DMS 273 treated with DMSO at 0.1 percent for 48 hours (cell line): ENCODE data around the gene PAGE2.
"Not testable (repeated sequence)": the region's sequence is repeated elsewhere in the genome, so short reads cannot be mapped to it uniquely, and the experiment has no call there.

Experiments
- DNase-seq: peaks from one replicate; lab custom pipeline; 2025; lab: John Stamatoyannopoulos, UW

PAGE2 gene

GRCh38 chrX:55088795-55089489 lies at the start of gene PAGE2:
TSS of gene PAGE2 (plus strand) at chrX:55089018. CDS start at chrX:55090021, 1,003 bp downstream.
- no peak for DNase-seq

- no peak for DNase-seq
Observed at GRCh38 chrX:55039471-55039870, 49.3 kb upstream of the PAGE2 start.

DNA sequence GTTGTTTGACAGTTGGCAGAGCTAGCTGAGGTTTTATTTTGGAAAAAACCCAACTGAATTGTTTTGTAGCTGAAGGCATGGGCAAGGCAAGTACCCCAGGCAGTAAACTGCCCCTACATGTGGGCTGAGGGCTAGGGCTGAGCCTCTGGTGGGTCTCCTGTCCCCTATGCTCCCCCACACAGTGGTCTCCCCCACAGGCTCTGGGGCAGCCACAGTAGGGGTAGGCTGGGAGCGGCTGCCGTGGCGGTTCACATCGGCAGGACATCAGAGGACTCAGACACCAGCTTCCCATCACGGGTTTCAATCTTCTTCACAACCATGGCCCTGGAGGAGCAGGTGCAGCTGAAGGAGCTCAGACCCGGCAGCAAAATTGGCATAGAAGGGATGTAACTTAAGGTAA lies 47.3 kb upstream of the PAGE2 start:
- no peak for DNase-seq

- DNase-seq, result not testable (repeated sequence)
Observed at GRCh38 chrX:55050599-55050998, 38.2 kb upstream of the PAGE2 start.

DNA sequence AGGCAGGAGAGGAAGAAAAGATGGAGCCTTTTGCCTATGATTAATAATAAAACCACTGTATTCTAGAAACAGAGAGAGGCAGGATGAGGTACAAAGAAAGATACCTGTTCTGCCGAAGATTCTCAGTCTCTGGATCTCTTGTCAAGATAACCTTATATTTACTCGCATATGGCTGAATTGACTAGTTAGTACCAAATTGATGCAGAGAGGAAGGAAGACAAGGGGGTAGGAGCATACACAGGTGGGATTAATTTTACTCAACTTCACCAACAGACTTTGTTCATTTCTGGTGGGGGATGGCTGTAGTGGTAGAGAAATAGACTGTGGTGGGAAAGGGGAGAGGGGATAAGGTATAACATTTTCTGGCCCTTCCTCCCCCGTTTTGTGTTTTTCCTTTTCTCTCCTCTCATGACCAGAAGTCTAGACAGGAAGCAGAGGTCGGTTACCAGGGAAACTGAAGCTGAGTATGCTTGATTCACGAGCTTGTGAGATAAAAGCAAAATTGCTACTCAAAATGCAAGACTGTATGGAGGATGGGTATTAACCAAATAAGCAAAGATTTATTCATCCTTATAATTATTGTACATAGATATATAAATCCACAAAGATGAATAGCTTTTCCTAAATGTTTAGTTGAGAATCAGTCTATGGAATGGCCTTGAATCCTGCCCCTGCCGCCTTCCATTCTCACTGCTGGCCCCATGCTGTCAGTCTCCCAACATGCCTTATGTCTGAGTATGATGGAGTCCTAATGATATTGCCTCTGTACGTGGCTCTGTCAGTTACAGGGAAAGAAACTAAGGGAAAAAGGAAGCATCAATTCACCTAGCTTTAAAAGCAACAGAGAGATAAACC lies 31.8 kb upstream of the PAGE2 start:
- no peak for DNase-seq

DNA sequence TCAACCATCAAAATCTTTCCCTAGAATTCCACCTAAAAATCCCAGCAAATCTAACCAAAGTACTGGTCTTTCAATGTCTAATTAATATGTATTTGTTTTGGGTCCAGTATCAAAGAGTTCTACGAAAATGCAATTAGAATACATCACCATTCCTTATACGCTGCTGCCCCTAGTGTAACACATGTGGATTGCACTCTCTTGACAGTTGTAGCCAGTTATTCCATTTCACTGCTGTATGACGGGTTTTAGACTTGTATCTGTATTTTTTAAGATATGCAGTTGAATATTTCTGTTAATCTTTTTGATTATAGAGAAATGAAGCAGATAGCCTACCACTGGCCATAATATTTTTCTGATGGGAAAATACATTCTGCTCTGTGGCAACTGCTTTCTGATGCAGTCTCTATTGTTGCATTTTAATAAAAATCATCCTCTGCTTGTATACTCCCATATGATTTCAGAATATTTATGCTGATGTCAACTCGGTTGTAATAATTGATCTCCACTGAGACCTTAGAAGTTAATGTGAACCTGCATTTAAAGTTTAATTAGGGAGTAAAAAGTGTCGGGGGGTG lies 31.1 kb upstream of the PAGE2 start:
- DNase-seq, result no peak

DNA sequence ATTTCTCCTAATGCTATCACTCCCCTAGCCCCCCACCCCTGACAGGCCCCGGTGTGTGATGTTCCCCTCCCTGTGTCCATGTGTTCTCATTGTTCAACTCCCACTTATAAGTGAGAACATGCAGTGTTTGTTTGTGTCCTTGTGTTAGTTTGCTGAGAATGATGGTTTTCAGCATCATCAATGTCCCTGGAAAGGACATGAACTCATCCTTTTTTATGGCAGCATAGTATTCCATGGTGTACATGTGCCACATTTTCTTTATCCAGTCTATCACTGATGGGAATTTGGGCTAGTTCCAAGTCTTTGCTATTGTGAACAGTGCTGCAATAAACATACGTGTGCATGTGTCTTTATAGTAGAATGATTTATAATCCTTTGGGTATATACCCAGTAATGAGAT lies 21.6 kb upstream of the PAGE2 start:
- not testable (repeated sequence) for DNase-seq

DNA sequence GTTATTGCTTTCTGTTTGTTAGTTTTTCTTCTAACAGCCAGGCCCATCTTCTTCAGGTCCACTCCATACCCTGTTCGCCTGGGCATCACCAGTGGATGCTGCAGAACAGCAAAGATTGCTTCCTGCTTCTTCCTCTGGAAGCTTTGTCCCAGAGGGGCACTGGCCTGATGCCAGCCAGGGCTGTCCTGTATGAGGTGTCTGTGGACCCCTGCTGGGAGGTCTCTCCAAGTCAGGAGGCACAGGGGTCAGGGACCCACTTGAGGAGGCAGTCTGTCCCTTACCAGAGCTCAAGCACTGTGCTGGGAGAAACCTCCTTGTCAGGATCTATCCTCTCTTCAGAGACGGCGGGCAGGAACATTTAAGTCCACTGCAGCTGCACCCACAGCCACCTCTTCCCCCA lies 16.5 kb upstream of the PAGE2 start:
- no peak for DNase-seq

- DNase-seq, result no peak
Observed at GRCh38 chrX:55074851-55075467, 13.9 kb upstream of the PAGE2 start, which contains the start of gene PAGE2B. TSS of gene PAGE2B (plus strand) at chrX:55075030. CDS start at chrX:55076042, 1,012 bp downstream.

- no peak for DNase-seq
Observed at GRCh38 chrX:55098691-55099090, 9.9 kb downstream of the PAGE2 start.

GRCh38 chrX:55099162-55099561 lies 10.3 kb downstream of the PAGE2 start:
- DNase-seq, result no peak

DNA sequence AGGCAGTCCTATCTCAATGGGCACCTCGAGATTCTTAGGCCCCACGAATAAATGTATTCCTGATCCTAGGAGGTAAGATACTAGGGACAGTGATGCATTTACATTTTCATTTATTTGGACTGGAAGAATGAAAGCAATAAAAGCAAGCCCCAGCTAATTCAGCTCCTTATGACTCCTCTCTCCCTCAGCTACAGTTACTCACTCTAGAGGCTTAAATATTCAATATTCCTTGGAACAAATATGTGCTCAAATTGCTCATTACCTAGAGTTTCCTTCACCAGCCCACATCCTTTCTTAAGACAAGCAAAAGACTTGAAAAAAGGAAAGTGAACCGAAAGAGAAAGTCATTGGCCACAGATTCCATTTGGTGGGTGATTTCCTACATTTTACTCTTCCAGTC lies 13.9 kb downstream of the PAGE2 start:
- no peak for DNase-seq

DNA sequence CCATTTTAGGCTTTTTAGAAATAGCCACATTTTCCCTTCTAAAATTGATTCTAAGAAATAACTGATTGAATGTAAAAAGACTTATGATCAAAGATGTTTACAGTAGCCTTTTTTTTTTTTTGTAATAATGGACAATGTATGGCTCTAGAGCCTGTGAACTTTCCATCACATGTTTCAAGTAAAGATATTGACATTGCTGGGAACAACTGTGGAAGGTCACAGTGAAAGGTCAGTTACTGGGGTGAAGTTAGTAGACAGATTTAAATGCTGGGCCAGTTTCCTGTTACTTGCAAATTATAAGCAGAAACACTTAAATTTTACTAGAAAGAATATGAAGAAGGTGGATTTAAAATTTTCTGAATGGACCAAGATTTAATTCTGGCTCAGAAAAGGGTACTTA lies 18.4 kb downstream of the PAGE2 start:
- no peak for DNase-seq

DNA sequence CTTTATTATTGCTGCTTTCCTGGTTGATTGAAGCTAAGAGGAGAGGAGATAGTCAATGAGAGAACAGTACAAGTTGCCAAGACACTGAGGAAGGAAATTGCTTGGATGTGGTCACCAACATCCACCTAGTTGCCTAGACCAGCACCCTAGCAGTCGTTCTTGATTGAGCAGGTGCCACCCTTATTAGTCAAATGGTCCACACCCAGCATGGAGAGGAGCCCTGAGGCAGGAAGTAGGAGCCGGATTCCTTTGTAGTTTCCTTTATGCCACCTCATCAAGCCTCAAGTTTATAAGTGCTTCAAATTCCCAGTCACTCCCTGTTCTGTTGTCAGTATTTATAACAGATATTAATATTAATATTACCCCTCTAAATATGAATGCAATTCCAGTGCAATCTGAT lies 19.1 kb downstream of the PAGE2 start:
- DNase-seq, result no peak

- no peak for DNase-seq
Observed at GRCh38 chrX:55109306-55109705, 20.5 kb downstream of the PAGE2 start.

DNA sequence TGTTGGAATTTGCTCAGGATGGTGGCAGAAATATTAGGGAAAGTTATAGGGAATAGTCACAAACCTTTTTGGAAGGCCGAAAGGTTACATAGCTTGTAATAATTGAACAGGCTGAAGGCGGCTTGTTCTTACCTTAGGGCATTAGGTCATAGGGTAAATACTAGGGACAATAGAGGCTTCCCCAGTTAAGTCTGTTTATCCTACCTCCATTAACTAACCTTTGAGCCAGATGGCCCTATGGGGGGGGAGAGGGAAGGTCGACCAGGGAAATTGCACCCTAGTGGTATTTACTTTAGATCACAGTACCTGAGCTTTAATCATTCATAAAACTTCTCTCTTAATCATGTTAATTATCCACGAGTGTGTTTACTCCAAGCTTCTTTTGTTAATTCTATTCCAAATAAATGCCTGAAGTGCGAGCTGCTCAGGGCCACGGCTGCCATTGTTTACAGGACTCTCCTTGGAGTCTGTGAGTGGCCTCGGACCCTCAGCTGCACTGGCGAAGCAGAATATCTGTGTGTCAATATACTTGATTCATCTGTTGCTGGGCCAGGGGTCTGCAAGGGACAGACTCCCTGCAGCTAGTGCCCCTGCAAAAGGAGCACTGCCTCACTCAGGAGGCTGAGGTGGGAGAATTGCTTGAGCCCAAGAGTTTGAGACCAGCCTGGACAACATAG lies 22.9 kb downstream of the PAGE2 start:
- no peak for DNase-seq

- not testable (repeated sequence) for DNase-seq
Observed at GRCh38 chrX:55116589-55116988, 27.8 kb downstream of the PAGE2 start.

DNA sequence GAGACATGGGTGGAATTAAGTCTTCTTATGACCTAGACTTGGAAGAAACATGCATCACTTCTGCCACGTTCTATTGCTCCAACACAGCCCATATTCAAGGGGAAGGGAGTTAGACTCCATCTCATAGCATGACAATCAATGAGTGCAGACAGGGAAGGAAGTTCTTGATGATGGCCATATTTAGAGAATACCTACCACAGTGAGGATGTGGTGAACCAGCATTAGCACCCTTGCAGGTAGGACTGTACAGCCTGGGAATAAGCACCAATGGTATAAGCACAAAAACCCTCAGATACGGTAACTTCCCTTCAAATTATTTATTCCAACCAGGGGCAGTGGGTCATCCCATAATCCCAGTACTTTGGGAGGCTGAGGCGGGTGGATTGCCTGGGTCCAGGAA lies 29.8 kb downstream of the PAGE2 start:
- no peak for DNase-seq

GRCh38 chrX:55119271-55119670 lies 30.5 kb downstream of the PAGE2 start:
- DNase-seq, result no peak

DNA sequence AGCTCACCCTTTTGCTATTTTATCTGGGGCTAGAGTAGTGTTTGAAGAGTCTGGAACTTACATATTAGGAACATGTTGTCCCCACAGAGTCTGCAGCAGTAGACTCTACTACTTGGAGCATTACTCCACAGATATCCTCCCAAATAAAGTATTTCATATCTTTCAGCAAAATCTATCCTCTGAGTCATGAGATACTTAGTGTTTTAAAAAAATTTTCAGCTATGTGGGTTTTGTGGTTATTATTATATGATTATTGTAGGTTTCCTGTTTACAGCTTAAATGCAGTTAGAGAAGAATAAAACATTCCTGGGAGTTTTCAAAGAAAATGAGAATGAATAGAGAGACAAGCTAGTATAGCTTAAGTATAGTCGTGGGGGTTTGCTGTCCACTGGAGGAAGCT lies 30.9 kb downstream of the PAGE2 start:
- DNase-seq, result no peak

DNA sequence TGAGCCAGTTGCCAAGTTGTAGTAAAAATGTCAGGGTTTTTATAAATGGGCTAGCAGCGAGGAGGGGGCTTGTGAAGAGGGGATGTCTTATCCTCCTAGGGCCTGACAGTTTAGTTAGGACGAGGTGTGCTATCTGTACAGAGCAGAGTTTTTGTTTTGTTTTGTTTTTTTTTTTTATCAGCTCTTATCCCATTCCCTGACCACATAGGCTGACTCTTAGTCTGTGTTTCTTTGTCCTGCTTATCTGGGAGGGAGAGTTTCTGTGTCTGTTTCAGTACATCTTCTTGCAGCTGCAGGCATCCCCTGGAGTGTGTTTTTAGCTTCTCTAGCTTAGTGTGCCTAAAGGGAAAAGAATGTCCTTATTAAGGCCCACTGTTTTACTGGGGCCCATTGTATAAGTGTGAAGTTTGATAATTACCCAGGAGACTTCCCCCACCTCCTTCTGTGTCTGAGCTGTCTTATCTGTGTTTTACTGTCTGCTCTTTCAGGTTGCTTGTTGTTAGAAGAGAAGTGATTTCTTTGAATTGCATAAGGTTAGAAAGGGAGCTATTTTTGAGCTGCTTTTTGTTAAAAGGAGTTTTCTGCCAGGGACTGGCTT lies 32.0 kb downstream of the PAGE2 start:
- no peak for DNase-seq

GRCh38 chrX:55123900-55124299 lies 35.1 kb downstream of the PAGE2 start:
- no peak for DNase-seq
